KMS-11 (cell line): ENCODE measurements around the gene SYVN1.

ENCODE experiments used
- H2AFZ ChIP-seq: fragments of 200-600 bp; sonication (generic); 2 replicates; pipeline ENCODE4 v1.6.1; 2016; ENCODE audit warnings: antibody characterized with exemption, mixed run types, low read depth
- H3K27ac ChIP-seq: fragments of 200-600 bp; sonication (generic); 2 replicates; pipeline ENCODE4 v1.6.1; 2016; ENCODE audit warnings: mild to moderate bottlenecking, mixed run types
- H3K27me3 ChIP-seq: fragments of 200-600 bp; sonication (generic); 2 replicates; pipeline ENCODE4 v1.6.1; 2017; ENCODE audit warnings: mild to moderate bottlenecking, low read depth, mixed run types, moderate library complexity; ENCODE audit not compliant: insufficient read depth
- H3K36me3 ChIP-seq: fragments of 200-600 bp; sonication (generic); 2 replicates; pipeline ENCODE4 v1.6.1; 2017; ENCODE audit warnings: mild to moderate bottlenecking, mixed run types; ENCODE audit not compliant: insufficient read depth
- H3K4me1 ChIP-seq: fragments of 200-600 bp; sonication (generic); 2 replicates; pipeline ENCODE4 v1.6.1; 2016; ENCODE audit warnings: mild to moderate bottlenecking, low read depth, mixed run types; ENCODE audit not compliant: poor library complexity, severe bottlenecking
- H3K4me2 ChIP-seq: fragments of 200-600 bp; sonication (generic); 2 replicates; pipeline ENCODE4 v1.7.0; 2016; ENCODE audit warnings: mild to moderate bottlenecking, mixed run types
- H3K4me3 ChIP-seq: fragments of 200-600 bp; sonication (generic); IDR thresholded peaks from 2 replicates; pipeline ENCODE4 v1.6.1; 2017; ENCODE audit warnings: low read depth, low read length, mixed read lengths; ENCODE audit not compliant: insufficient read depth
- H3K79me2 ChIP-seq: fragments of 200-600 bp; sonication (generic); 2 replicates; pipeline ENCODE4 v1.6.1; 2016; ENCODE audit warnings: low read depth, mixed run types; ENCODE audit not compliant: insufficient read depth
- H3K9ac ChIP-seq: fragments of 200-600 bp; sonication (generic); 2 replicates; pipeline ENCODE4 v1.6.1; 2016; ENCODE audit warnings: mild to moderate bottlenecking, mixed run types
- H4K20me1 ChIP-seq: fragments of 200-600 bp; sonication (generic); 2 replicates; pipeline ENCODE4 v1.6.1; 2016; ENCODE audit warnings: mild to moderate bottlenecking, mixed run types; ENCODE audit not compliant: insufficient read depth
- CTCF ChIP-seq: fragments of 200-600 bp; sonication (generic); conservative IDR thresholded peaks from 2 replicates; pipeline ENCODE4 v1.6.1; 2017; ENCODE audit warnings: low read depth, mild to moderate bottlenecking, antibody characterized with exemption, low read length, moderate library complexity, mixed read lengths

The SYVN1 gene

DNA sequence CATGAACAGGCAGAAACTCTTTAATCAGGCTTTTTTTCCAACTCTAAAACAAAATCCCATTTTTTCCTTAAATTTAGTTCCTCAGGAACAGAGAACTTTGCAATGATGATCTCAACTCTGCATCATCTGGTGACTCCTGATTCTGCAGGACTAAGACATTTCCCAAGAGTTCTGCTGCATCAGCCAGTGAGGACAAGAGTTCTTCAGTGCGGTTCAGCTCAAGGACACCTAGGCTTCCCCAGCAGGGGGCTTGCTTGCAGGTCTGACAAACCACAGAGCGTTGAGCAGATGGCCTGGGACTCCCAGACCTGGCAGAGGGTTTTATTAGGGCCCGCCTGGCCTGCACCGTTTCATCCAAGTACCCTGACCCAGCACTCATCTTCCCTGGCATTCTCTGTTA is 56.9 kb downstream of the SYVN1 start:
- TF ChIP-seq CTCF, result no peak
- H3K4me2 ChIP-seq, result peak overlapping the region; percentile 47; the same call in 1 of the 2 replicates

More for the DNA sequence above, 56.9 kb downstream of the SYVN1 start:
- no peak overlapping the region for H3K4me3 ChIP-seq
- no peak overlapping the region for H3K9ac ChIP-seq
- peak overlapping the region; percentile 60; the same call in 1 of the 2 replicates for H3K27ac ChIP-seq
- 0 out of 2 replicates have a peak, but pooled peaks cover 3% of the 10 kb centered on the region for H3K36me3 ChIP-seq
- H3K79me2 ChIP-seq, result peaks cover 63% of the 10 kb centered on the region
- H3K27me3 ChIP-seq, result no peaks in the 10 kb centered on the region
- H4K20me1 ChIP-seq, result no peaks in the 10 kb centered on the region
- no peak overlapping the region for H2AFZ ChIP-seq
- peaks cover 60% of the 10 kb centered on the region for H3K4me1 ChIP-seq
